Astrocyte (in vitro differentiated cells and primary cell): ENCODE results near the gene DDX59. TPM values are rescaled to one million over a fixed set of nuclear protein-coding genes. Genes with fewer than 3 reads are reported as not detected.

ENCODE experiments used
- DNase-seq: peaks from one replicate; pipeline ENCODE4 v3.0.0-alpha.2; 2010; ENCODE audit warnings: low read depth
- FAIRE-seq: peaks from 2 replicates; lab custom pipeline; 2011; peaks lifted over from hg19 to GRCh38; lab: Jason Lieb, UNC
- H2AFZ ChIP-seq: 2 replicates; pipeline ENCODE4 v1.6.0; 2012; ENCODE audit warnings: low read depth, low read length, inconsistent platforms
- H3K27ac ChIP-seq: 2 replicates; pipeline ENCODE4 v1.5.1; 2011; ENCODE audit warnings: low read depth, low read length, inconsistent platforms
- H3K27me3 ChIP-seq: 2 replicates; pipeline ENCODE4 v1.6.0; 2011; ENCODE audit warnings: low read length, inconsistent platforms; ENCODE audit not compliant: insufficient read depth
- H3K36me3 ChIP-seq: 2 replicates; pipeline ENCODE4 v1.5.1; 2011; ENCODE audit warnings: low read length, inconsistent platforms; ENCODE audit not compliant: insufficient read depth
- H3K4me1 ChIP-seq: 2 replicates; pipeline ENCODE4 v1.5.1; 2011; ENCODE audit warnings: low read length, inconsistent platforms; ENCODE audit not compliant: insufficient read depth
- H3K4me2 ChIP-seq: 2 replicates; pipeline ENCODE4 v1.6.0; 2012; ENCODE audit warnings: low read length, inconsistent platforms
- H3K4me3 ChIP-seq: 2 replicates; pipeline ENCODE4 v1.5.1; 2011; ENCODE audit warnings: low read depth, mild to moderate bottlenecking, low read length, inconsistent platforms; ENCODE audit not compliant: insufficient read depth
- H3K79me2 ChIP-seq: 2 replicates; pipeline ENCODE4 v1.6.0; 2012; ENCODE audit warnings: mild to moderate bottlenecking, low read length, inconsistent platforms; ENCODE audit not compliant: insufficient read depth
- H3K9ac ChIP-seq: 2 replicates; pipeline ENCODE4 v1.6.0; 2012; ENCODE audit warnings: mild to moderate bottlenecking, low read length, inconsistent platforms
- H3K9me3 ChIP-seq: 2 replicates; pipeline ENCODE4 v1.5.1; 2012; ENCODE audit warnings: low read depth, mild to moderate bottlenecking, low read length, inconsistent platforms; ENCODE audit not compliant: insufficient read depth
- H4K20me1 ChIP-seq: 2 replicates; pipeline ENCODE4 v1.6.0; 2012; ENCODE audit warnings: low read length, inconsistent platforms; ENCODE audit not compliant: insufficient read depth
- H3K27ac Mint-ChIP-seq: one replicate; pipeline ENCODE4 v1.8.0; 2021; ENCODE audit warnings: mild to moderate bottlenecking, mixed read lengths; ENCODE audit not compliant: unreplicated experiment
- H3K27me3 Mint-ChIP-seq: one replicate; pipeline ENCODE4 v1.8.0; 2021; ENCODE audit warnings: low read depth, mixed read lengths; ENCODE audit not compliant: unreplicated experiment
- H3K36me3 Mint-ChIP-seq: one replicate; pipeline ENCODE4 v1.8.0; 2021; ENCODE audit warnings: low read depth, mixed read lengths; ENCODE audit not compliant: unreplicated experiment
- H3K4me1 Mint-ChIP-seq: one replicate; pipeline ENCODE4 v1.8.0; 2021; ENCODE audit warnings: low read depth, mixed read lengths; ENCODE audit not compliant: unreplicated experiment
- H3K4me3 Mint-ChIP-seq: one replicate; pipeline ENCODE4 v1.8.0; 2021; ENCODE audit warnings: mild to moderate bottlenecking, moderate library complexity, mixed read lengths; ENCODE audit not compliant: unreplicated experiment
- H3K9me3 Mint-ChIP-seq: one replicate; pipeline ENCODE4 v1.8.0; 2021; ENCODE audit warnings: mild to moderate bottlenecking, mixed read lengths; ENCODE audit not compliant: unreplicated experiment
- EZH2 ChIP-seq: IDR thresholded peaks from 2 replicates; pipeline ENCODE4 v1.6.1; 2012; ENCODE audit warnings: mild to moderate bottlenecking, low read length, inconsistent platforms; ENCODE audit not compliant: insufficient read depth
- total RNA-seq: library from RNA; stranded (reverse); gene quantifications from 2 replicates; pipeline ENCODE4 v1.2.1, GENCODE V29; 2021
- TF ChIP-seq, protein P1 (sequence below): IDR thresholded peaks from 2 replicates; pipeline ENCODE4 v1.5.1; 2011; ENCODE audit warnings: low read depth, mild to moderate bottlenecking, inconsistent platforms, low read length, moderate library complexity; ENCODE audit not compliant: insufficient read depth

The DDX59 gene
- total RNA-seq, 1 donor from 2014 or later = 12.6 TPM

DNA sequence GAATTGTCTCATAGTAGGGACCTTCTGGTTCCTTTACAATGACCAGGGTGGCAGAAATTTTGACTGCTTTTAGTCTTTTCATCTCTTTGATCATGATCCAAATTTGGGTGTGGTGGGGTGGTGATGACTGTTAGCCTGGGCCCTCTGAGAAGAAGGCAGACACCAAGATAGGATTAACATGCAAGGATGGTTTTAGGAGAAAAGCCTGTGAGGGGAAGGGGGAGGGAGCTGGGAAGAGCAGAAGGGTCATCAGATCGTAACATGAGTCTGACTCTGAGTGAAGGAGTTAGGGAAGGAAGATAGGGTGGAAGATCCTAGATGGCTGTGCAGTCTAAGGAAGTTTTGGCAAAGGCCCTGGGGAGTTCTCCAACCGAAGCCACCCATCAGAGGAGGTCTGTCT is 40.5 kb upstream of the DDX59 start:
- H3K27me3 ChIP-seq = no peaks in the 10 kb centered on the region
- DNase-seq (no peak), FAIRE-seq (no peak)
- H3K4me3 ChIP-seq = no peak overlapping the region
- no peak overlapping the region for H2AFZ ChIP-seq
- H4K20me1 ChIP-seq = no peaks in the 10 kb centered on the region
- H3K36me3 ChIP-seq = no peaks in the 10 kb centered on the region
- Mint-ChIP-seq H3K9me3 (peaks cover 3% of the 10 kb centered on the region), H3K4me3 (no peak overlapping the region), H3K36me3 (no peaks in the 10 kb centered on the region), H3K27ac (no peak overlapping the region), H3K27me3 (peaks cover 4% of the 10 kb centered on the region), H3K4me1 (peaks cover 6% of the 10 kb centered on the region)
- TF ChIP-seq EZH2 = no peak
- TF ChIP-seq, protein P1, sequence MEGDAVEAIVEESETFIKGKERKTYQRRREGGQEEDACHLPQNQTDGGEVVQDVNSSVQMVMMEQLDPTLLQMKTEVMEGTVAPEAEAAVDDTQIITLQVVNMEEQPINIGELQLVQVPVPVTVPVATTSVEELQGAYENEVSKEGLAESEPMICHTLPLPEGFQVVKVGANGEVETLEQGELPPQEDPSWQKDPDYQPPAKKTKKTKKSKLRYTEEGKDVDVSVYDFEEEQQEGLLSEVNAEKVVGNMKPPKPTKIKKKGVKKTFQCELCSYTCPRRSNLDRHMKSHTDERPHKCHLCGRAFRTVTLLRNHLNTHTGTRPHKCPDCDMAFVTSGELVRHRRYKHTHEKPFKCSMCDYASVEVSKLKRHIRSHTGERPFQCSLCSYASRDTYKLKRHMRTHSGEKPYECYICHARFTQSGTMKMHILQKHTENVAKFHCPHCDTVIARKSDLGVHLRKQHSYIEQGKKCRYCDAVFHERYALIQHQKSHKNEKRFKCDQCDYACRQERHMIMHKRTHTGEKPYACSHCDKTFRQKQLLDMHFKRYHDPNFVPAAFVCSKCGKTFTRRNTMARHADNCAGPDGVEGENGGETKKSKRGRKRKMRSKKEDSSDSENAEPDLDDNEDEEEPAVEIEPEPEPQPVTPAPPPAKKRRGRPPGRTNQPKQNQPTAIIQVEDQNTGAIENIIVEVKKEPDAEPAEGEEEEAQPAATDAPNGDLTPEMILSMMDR = no peak
- no peaks in the 10 kb centered on the region for H3K9me3 ChIP-seq
- no peak overlapping the region for H3K4me2 ChIP-seq
- no peaks in the 10 kb centered on the region for H3K4me1 ChIP-seq
- no peak overlapping the region for H3K27ac ChIP-seq
- H3K9ac ChIP-seq = no peak overlapping the region
- H3K79me2 ChIP-seq = no peaks in the 10 kb centered on the region

DNA sequence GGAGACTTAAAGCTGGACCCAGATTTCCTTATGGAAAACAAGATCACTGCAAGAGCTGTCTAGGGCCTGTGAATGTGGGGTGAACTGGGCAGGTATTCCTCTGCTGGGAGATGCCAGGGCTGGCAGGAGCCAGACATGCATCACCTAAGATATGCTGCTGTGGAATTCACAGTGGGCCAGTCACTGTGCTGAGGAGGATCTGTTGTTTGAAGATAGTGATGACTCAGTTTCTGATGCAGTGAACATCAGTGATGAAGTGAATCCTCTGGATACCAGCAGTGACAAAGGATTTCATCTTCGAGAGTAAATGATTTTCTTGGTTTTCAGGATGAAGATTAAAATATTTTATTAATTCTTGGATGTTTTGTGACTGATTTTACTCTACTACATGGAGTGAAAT is 39.1 kb upstream of the DDX59 start:
- TF ChIP-seq, protein P1 = no peak
- TF ChIP-seq EZH2 = no peak
- no peak overlapping the region for H3K9ac ChIP-seq
- H3K9me3 ChIP-seq = no peaks in the 10 kb centered on the region
- peaks cover 4% of the 10 kb centered on the region for H3K27me3 Mint-ChIP-seq
- FAIRE-seq (no peak), DNase-seq (peak; percentile 4)
- no peak overlapping the region for H2AFZ ChIP-seq
- H3K4me1 Mint-ChIP-seq = peaks cover 6% of the 10 kb centered on the region
- H3K36me3 Mint-ChIP-seq = no peaks in the 10 kb centered on the region
- H4K20me1 ChIP-seq = no peaks in the 10 kb centered on the region
- H3K79me2 ChIP-seq = no peaks in the 10 kb centered on the region
- no peak overlapping the region for H3K27ac Mint-ChIP-seq
- H3K4me3 Mint-ChIP-seq = no peak overlapping the region
- no peaks in the 10 kb centered on the region for H3K9me3 Mint-ChIP-seq
- H3K4me2 ChIP-seq = no peak overlapping the region
- no peaks in the 10 kb centered on the region for H3K27me3 ChIP-seq
- H3K36me3 ChIP-seq = no peaks in the 10 kb centered on the region
- H3K4me3 ChIP-seq = no peak overlapping the region
- no peaks in the 10 kb centered on the region for H3K4me1 ChIP-seq
- H3K27ac ChIP-seq = no peak overlapping the region

DNA sequence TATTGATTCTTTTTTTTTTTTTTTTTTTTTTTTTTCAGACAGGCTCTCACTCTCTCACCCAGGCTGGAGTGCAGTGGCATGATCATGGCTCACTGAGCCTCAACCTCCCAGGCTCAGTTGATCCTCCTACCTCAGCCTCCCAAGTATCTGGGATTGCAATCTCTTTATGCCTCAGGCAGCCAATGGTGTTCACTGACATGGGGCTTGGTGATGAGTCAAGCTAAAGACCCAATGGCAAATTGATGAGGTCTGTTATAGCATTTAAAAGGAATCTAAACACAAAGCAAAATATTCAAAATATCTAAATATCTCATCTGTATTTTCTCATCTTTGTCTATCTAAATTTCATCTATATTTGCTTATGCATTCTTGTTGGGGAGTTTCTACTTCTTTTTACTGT is 38.5 kb upstream of the DDX59 start:
- Histone ChIP-seq H3K9ac (no peak overlapping the region), H3K79me2 (no peaks in the 10 kb centered on the region), H3K9me3 (no peaks in the 10 kb centered on the region), H3K36me3 (no peaks in the 10 kb centered on the region), H3K27me3 (no peaks in the 10 kb centered on the region), H3K4me1 (no peaks in the 10 kb centered on the region), H2AFZ (no peak overlapping the region), H4K20me1 (no peaks in the 10 kb centered on the region), H3K27ac (no peak overlapping the region), H3K4me3 (no peak overlapping the region), H3K4me2 (no peak overlapping the region)
- DNase-seq = no peak
- Mint-ChIP-seq H3K27me3 (peaks cover 4% of the 10 kb centered on the region), H3K4me3 (no peak overlapping the region), H3K36me3 (no peaks in the 10 kb centered on the region), H3K27ac (no peak overlapping the region), H3K9me3 (no peaks in the 10 kb centered on the region), H3K4me1 (peaks cover 6% of the 10 kb centered on the region)
- TF ChIP-seq, protein P1 = no peak
- TF ChIP-seq EZH2 = no peak
- no peak for FAIRE-seq
